Immature natural killer cell (primary cell): ENCODE results near the gene CDCP2. TPM values are rescaled to one million over a fixed set of nuclear protein-coding genes. Genes with fewer than 3 reads are reported as not detected.

Experiments used
- DNase-seq, 3 donors: peaks; one replicate each; pipeline ENCODE4 v3.0.0; 2022; ENCODE audit warnings: mixed read lengths in 1 of 3
- H3K27ac Mint-ChIP-seq, 6 donors: one replicate each; pipeline ENCODE4 v1.8.0; 2020; ENCODE audit warnings: mixed read lengths in 6 of 6, mild to moderate bottlenecking in 5 of 6, inconsistent platforms in 4 of 6, moderate library complexity in 3 of 6
- H3K27me3 Mint-ChIP-seq, 3 donors: one replicate each; pipeline ENCODE4 v1.8.0; 2020 to 2021; ENCODE audit warnings: low read depth in 3 of 3, mild to moderate bottlenecking in 3 of 3, mixed read lengths in 3 of 3, moderate library complexity in 3 of 3, inconsistent platforms in 1 of 3
- H3K36me3 Mint-ChIP-seq, 3 donors: one replicate each; pipeline ENCODE4 v1.8.0; 2020; ENCODE audit warnings: mixed read lengths in 3 of 3, inconsistent platforms in 2 of 3, mild to moderate bottlenecking in 2 of 3
- H3K4me1 Mint-ChIP-seq, 2 donors: one replicate each; pipeline ENCODE4 v1.8.0; 2020; ENCODE audit warnings: inconsistent platforms in 2 of 2, mild to moderate bottlenecking in 2 of 2, mixed read lengths in 2 of 2, moderate library complexity in 1 of 2
- H3K4me3 Mint-ChIP-seq, 5 donors: one replicate each; pipeline ENCODE4 v1.8.0; 2020; ENCODE audit warnings: mild to moderate bottlenecking in 5 of 5, mixed read lengths in 5 of 5, inconsistent platforms in 3 of 5, moderate library complexity in 3 of 5
- H3K9me3 Mint-ChIP-seq, 6 donors: one replicate each; pipeline ENCODE4 v1.8.0; 2020; ENCODE audit warnings: mild to moderate bottlenecking in 6 of 6, mixed read lengths in 6 of 6, inconsistent platforms in 4 of 6, moderate library complexity in 3 of 6
- polyA plus RNA-seq, 3 donors: library from polyadenylated mRNA; unstranded; fragments of 300-500 nt; fragmentation: Illumina TruSeq; gene quantifications; one replicate each; pipeline ENCODE4 v1.2.3, GENCODE V29; 2021

CDCP2 gene
- polyA plus RNA-seq, 3 donors from 2014 or later: not detected

- Mint-ChIP-seq H3K27me3 (peaks cover 3 to 8% (median 8%) of the 10 kb centered on the region in 3 donors), H3K4me1 (peaks cover 0 to 8% of the 10 kb centered on the region in 2 donors), H3K9me3 (no peaks in the 10 kb centered on the region), H3K4me3 (no peak overlapping the region), H3K27ac (no peak overlapping the region), H3K36me3 (no peaks in the 10 kb centered on the region)
- DNase-seq: no peak
These were observed 28.3 kb downstream of the CDCP2 start for GRCh38 chr1:54124472-54124871.

- H3K9me3 Mint-ChIP-seq: no peaks in the 10 kb centered on the region
- no peak overlapping the region for H3K4me3 Mint-ChIP-seq
- DNase-seq: no peak
- no peak overlapping the region for H3K27ac Mint-ChIP-seq
- peaks cover 1 to 8% (median 8%) of the 10 kb centered on the region in 3 donors for H3K27me3 Mint-ChIP-seq
- H3K4me1 Mint-ChIP-seq: peaks cover 0 to 8% of the 10 kb centered on the region in 2 donors
- H3K36me3 Mint-ChIP-seq: no peaks in the 10 kb centered on the region
These were observed 29.8 kb downstream of the CDCP2 start for GRCh38 chr1:54122992-54123391.

DNA sequence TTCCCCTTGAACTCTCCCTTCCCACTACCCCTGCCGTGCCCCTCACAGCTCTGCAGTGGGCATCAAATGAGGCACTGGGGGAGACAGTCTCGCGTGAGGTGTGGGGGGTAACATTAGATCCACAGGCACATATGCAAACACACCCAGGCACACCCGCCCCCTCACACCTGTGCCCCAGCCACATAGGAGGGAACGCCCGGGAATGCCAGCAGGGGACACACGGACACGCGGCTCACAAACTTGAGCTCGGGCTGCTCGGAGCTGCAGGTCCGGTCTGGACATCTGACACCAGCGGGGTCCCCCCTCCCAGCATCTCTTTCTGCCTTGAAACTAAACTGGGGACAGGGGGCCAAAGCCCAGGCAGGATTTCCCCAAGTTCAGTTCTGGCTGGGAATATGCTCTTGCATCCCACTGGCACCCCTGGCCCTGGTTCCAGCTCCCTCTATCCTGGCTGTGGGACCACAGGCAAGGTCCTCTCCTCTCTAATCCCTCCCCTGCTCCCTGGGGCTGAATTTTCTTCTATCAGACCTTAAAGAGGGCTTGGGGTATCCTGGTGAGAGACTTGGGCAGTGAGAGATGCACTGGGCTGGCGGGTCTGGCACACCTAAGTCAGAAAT, 30.6 kb downstream of the CDCP2 start:
- H3K27ac Mint-ChIP-seq: no peak overlapping the region
- H3K4me3 Mint-ChIP-seq: no peak overlapping the region

DNA sequence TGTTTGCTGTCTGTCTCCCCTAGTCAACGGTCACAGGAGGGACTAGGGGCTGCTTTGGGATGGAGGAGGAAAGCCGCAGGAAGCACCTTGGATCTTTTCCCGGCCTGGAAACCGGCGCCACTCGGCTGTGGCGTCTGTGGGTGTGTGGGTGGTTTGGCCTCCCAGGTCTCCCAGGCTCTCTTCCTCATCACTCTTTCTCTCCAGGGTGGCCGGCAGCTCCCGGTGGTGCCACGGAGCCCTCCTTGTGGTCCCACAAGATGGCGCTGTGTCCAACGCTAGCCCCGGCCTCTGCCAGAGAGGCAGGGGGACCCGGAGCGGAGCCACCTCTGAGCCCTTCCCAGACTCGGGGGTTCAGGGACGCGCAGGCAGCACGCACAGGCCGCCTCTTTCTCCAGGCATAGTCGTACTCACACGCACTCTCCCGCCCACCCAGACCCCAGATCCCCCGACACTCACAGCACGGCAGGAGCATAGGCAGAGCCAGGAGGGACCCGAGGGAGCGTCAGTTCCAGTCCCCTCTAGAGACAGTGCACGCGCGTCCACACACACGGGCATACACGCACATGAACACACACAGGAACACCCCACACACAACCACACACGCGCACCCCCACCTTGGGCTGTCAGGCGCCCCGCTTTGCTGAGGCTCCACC, 31.2 kb downstream of the CDCP2 start:
- no peaks in the 10 kb centered on the region for H3K9me3 Mint-ChIP-seq
- DNase-seq: peak; percentile 39 to 52 (median 52)
- H3K27ac Mint-ChIP-seq: no peak overlapping the region
- H3K27me3 Mint-ChIP-seq: peaks cover 1 to 6% (median 6%) of the 10 kb centered on the region in 3 donors
- H3K36me3 Mint-ChIP-seq: no peaks in the 10 kb centered on the region
- H3K4me1 Mint-ChIP-seq: peaks cover 0 to 8% of the 10 kb centered on the region in 2 donors
- H3K4me3 Mint-ChIP-seq: peak overlapping the region in 2 of 5 donors; percentile 39 to 60

More for the DNA sequence above, 30.6 kb downstream of the CDCP2 start:
- Mint-ChIP-seq H3K4me1 (peaks cover 0 to 8% of the 10 kb centered on the region in 2 donors), H3K9me3 (no peaks in the 10 kb centered on the region), H3K36me3 (no peaks in the 10 kb centered on the region), H3K27me3 (peaks cover 1 to 6% (median 6%) of the 10 kb centered on the region in 3 donors)
- DNase-seq: no peak

DNA sequence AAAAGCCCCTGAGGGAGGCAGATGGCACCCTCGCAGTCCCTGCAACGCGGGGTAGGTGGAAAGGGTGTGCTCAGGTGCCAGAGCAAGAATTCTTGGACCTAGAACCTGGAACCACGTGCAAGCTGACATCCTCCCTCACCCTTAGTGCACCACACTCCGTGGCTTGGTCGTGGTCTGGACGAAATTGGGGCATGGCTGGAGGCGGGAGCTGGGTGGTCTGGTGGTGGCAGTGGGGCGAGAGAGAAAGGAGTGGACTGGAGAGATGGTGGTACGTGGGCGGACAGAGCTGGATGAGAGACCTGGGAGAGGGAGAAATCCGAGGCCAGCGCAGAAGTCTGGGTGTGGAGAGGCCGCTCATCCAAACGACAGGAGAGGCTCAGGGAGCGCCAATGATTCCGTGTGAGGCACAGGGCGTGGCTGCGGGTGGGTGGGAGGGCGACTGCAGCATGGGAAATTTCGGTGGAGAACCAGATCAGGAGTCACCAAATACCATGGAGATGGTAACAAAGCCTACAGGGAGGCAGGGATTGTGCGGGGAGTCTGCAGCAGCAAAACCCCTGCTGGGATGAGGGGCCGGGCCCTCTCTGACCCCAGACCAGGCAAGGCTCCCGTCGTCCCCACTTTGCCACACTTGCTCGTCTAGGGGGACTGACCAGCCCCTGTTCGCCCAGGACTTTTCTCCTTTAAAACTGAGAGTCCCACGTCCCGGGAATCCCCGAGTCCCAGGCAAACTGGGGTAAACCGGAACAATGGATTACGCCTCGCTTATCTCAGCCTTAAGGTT, 31.9 kb downstream of the CDCP2 start:
- no peaks in the 10 kb centered on the region for H3K36me3 Mint-ChIP-seq
- no peak for DNase-seq
- H3K27ac Mint-ChIP-seq: no peak overlapping the region

GRCh38 chr1:54120018-54120697, 32.6 kb downstream of the CDCP2 start:
- Mint-ChIP-seq H3K36me3 (no peaks in the 10 kb centered on the region), H3K4me3 (no peak overlapping the region), H3K27ac (no peak overlapping the region), H3K27me3 (peaks cover 1 to 6% (median 6%) of the 10 kb centered on the region in 3 donors), H3K4me1 (peaks cover 0 to 8% of the 10 kb centered on the region in 2 donors), H3K9me3 (no peaks in the 10 kb centered on the region)
- DNase-seq: no peak

More for the DNA sequence above, 31.9 kb downstream of the CDCP2 start:
- H3K27me3 Mint-ChIP-seq: peaks cover 1 to 6% (median 6%) of the 10 kb centered on the region in 3 donors
- peaks cover 0 to 8% of the 10 kb centered on the region in 2 donors for H3K4me1 Mint-ChIP-seq
- no peaks in the 10 kb centered on the region for H3K9me3 Mint-ChIP-seq
- no peak overlapping the region for H3K4me3 Mint-ChIP-seq

DNA sequence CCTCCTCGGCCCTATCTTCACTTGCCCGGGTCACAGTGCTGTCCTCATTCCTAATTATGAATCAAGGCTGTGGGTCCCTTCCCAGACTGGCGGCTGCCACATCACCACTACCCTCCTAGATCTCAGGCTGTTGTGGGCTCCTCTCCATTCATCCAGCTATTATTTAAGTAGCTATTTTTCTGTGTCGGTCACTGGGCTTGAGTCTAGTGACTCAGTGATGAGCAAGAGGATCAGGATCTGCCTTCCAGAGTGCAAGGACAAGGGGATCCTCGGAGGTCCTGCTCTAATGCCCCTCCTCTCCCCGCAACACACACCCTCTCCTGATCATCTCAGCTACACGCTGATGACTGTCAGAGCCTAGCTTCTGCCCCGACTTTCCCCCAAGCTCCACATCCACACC, 34.1 kb downstream of the CDCP2 start:
- Mint-ChIP-seq H3K36me3 (no peaks in the 10 kb centered on the region), H3K4me3 (no peak overlapping the region), H3K9me3 (no peaks in the 10 kb centered on the region), H3K4me1 (peaks cover 0 to 8% of the 10 kb centered on the region in 2 donors), H3K27me3 (peaks cover 0 to 6% (median 6%) of the 10 kb centered on the region in 3 donors), H3K27ac (no peak overlapping the region)
- DNase-seq: no peak

DNA sequence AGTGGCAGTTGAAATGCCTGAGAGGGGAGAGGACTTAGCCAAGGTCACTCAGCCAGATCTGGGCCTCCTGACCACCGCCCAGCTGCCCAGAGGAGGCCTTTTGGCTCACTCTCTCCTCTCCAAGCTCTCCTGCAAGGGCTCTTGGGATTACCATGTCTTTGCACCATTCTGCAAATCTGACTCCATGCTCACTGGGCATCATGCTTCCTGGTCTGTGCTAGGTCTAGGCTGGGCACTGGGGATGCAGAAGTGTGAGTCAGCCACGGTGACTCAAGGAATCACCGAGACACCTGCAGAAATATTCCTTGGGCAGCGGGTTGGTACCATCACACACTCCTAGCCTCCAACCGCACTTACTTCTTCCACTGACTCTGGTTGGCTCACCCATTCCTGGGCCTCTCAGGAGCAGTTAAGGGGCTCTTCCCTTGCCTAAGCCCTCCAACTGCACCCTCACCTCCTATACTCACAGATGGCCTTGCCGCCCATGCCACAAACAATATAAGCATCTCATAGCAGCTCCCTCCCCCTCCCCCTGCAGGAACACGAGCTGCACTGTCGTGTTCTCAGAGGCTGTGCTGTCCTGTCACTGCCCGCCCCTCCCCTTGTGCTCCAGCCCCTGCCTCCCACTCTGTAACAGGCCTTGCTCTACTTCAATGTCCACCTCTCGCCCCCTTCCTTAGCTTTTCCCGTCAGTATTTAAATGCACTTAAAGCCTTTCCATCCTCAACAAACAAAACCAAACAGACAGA, 34.8 kb downstream of the CDCP2 start:
- DNase-seq: no peak
- Mint-ChIP-seq H3K36me3 (no peaks in the 10 kb centered on the region), H3K4me1 (peaks cover 0 to 8% of the 10 kb centered on the region in 2 donors), H3K27me3 (peaks cover 0 to 6% (median 6%) of the 10 kb centered on the region in 3 donors), H3K9me3 (no peaks in the 10 kb centered on the region), H3K27ac (peak overlapping the region in 1 of 6 donors; percentile 47), H3K4me3 (no peak overlapping the region)

- H3K27me3 Mint-ChIP-seq: peaks cover 0 to 2% (median 0%) of the 10 kb centered on the region in 3 donors
- H3K36me3 Mint-ChIP-seq: no peaks in the 10 kb centered on the region
- H3K4me3 Mint-ChIP-seq: no peak overlapping the region
- H3K27ac Mint-ChIP-seq: no peak overlapping the region
- no peak for DNase-seq
- no peaks in the 10 kb centered on the region for H3K4me1 Mint-ChIP-seq
- H3K9me3 Mint-ChIP-seq: no peaks in the 10 kb centered on the region
These were observed 37.3 kb downstream of the CDCP2 start for GRCh38 chr1:54115520-54115919.

- H3K9me3 Mint-ChIP-seq: no peaks in the 10 kb centered on the region
- no peaks in the 10 kb centered on the region for H3K4me1 Mint-ChIP-seq
These were observed 37.8 kb downstream of the CDCP2 start for GRCh38 chr1:54114955-54115354.

DNA sequence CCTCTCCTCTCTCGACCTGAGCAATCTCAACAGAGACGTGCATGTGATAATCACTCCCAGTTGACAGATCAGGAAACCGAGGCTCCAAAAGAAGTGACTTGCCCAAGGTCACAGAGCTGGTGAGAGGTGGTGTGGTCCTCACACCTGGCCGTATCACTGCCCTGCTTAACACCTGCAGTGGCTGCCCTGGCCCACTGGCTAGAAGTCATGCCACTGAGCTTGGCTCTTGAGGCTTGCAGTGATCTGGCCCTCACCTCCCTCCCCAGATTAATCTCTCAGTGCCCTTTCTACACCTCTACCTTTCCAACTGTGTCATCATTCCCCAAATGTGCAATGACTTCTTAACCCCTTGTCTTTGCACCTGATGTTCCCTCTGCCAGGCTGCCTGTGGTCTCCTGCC, 38.8 kb downstream of the CDCP2 start:
- H3K4me3 Mint-ChIP-seq: no peak overlapping the region
- no peaks in the 10 kb centered on the region for H3K36me3 Mint-ChIP-seq
- no peaks in the 10 kb centered on the region for H3K4me1 Mint-ChIP-seq
- no peaks in the 10 kb centered on the region for H3K9me3 Mint-ChIP-seq
- H3K27me3 Mint-ChIP-seq: peaks cover 0 to 2% (median 0%) of the 10 kb centered on the region in 3 donors
- no peak for DNase-seq
- H3K27ac Mint-ChIP-seq: no peak overlapping the region

More at GRCh38 chr1:54114955-54115354, 37.8 kb downstream of the CDCP2 start:
- DNase-seq: no peak
- H3K36me3 Mint-ChIP-seq: no peaks in the 10 kb centered on the region
- no peak overlapping the region for H3K27ac Mint-ChIP-seq
- H3K27me3 Mint-ChIP-seq: peaks cover 0 to 2% (median 0%) of the 10 kb centered on the region in 3 donors
- no peak overlapping the region for H3K4me3 Mint-ChIP-seq

- Mint-ChIP-seq H3K36me3 (peaks cover 0 to 3% (median 0%) of the 10 kb centered on the region in 3 donors), H3K27me3 (peaks cover 0 to 2% (median 0%) of the 10 kb centered on the region in 3 donors), H3K4me1 (no peaks in the 10 kb centered on the region), H3K4me3 (no peak overlapping the region), H3K27ac (no peak overlapping the region), H3K9me3 (no peaks in the 10 kb centered on the region)
- no peak for DNase-seq
These were observed 40.0 kb downstream of the CDCP2 start for GRCh38 chr1:54112705-54113368.
